ENCODE results near the gene PDZD4.
"Not testable (repeated sequence)": the region's sequence is repeated elsewhere in the genome, so short reads cannot be mapped to it uniquely, and the experiment has no call there.

PDZD4 gene

DNA sequence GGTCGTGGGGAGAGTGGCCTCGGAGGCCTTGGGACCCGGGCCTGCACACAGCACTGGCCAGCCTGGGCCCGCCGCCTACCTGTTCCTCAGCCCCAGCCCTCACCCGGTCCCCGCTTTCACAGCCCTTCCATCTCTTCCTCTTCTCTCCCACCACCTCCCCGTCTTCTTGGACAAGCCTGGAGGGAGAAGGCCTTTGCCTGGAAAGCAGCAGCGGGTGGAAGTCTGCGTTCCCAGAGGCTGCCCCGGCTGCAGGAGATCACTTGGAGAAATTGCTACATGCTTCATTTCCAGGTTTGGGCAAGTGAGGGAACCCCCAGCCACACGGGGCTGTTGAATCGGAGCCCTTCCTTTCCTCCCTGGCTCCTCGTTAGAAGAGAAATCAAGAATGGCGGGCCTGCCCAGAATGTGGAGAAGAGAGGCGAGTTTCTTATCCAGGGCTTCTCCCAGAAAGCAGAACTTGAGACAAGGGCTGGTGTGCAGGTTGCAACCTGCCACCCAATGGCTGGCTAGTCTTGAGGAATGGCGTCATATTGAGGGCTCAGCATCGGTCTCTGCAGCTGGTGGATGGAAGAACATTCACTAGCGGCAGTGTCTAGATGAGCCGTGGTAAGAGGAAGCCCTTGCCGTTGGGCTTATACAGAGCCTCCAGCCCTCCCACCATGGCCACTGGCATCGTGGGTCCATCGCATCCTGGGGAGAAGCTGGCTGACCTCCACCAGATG lies 1.2 kb upstream of the PDZD4 start:
- DNase-seq: peak in 1 of 3 experiments; percentile 39

DNA sequence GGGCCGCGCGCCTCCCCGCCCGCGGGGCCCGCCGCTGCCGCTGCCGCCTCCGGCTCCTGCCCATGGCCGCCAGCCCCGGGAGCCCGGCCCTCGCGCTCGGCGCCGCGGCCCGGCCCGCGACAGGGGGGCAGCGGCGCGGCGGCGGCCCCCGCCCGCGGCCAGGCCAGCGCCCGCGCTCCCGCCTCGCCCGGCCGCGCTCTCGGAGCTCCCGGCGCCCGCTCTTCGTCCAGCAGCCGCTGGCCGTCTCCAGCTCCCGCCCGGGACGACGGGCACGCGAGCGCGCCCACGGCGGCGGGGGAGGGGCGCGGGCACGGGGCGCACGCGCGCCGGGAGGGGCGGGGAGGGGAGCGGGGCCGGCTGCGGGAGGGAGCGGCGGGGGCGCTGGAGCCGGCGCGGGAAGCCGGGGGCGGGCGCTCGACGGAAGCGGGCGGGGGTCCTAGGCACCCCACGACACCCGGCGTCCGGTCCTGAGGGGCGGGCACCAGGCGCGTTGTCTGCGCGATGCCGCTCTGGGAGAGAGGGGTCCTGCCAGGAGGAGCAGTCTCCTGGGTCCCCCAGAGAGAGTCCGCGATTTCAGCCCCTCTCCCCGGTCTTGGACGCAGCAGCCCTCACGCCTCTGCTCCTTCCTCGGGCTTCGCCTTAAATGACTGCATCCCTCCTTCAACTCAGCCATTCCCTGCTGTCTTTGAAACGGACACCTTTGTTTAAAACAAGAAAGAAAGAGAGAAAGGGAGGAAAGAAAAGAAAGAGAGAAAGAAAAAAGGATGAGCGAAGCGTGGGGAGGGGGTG lies 490 bp upstream of the PDZD4 start:
- DNase-seq: peak; percentile 35 to 58 (median 47)

DNA sequence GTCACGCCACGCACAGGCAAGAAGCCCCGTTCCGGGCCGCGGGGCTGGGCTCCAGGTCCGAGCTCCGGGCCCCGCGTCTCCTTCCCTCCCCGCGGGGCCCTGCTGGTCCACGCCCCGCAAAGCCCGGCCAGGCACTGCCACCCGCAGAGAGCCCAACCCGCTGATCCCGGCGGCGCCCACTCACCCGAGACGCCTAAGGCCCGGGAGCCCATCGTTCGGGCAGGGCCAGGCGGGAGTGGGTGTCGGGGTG lies 870 bp downstream of the PDZD4 start:
- DNase-seq: no peak

DNA sequence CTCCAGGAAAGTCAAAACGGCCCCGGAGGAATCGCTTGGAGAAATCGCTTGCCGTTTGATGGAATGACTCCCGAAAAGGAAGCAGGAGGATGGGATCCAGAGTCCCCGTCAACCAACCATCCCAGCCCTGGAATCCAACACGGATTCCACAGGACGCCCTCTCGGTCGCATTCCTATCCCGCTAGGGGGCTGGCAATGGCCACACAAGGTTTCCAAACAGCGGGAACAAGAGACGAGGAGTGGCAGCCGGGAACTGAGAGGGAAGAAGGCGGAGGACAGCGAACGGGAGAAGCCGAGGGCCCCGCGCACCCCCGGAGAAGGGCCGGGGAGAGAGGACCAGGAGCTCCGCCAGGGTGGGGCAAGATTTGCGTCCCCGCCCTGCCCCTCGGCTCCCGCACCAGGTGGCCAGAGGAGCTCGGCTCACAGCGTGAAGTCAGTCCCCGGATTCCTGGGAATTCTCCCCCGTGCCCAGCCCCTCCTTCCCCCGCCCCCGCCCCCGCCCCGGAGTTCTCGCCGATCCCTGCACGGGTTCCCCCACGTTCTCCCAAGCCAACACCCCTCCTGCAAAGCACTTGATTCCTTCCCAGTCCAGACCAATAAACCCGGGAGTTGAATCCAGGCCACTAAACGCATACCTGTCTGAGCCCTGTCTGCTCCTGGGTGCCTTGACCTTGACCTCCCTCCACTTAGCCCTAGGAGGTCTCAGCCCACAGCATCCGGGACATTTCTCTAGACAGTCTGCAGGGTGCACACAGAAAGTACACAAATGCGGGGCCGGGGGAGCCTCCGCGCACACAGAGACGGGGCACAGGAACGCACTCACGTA lies 1.4 kb downstream of the PDZD4 start:
- DNase-seq: peak in 2 of 3 experiments; percentile 13 to 46

DNA sequence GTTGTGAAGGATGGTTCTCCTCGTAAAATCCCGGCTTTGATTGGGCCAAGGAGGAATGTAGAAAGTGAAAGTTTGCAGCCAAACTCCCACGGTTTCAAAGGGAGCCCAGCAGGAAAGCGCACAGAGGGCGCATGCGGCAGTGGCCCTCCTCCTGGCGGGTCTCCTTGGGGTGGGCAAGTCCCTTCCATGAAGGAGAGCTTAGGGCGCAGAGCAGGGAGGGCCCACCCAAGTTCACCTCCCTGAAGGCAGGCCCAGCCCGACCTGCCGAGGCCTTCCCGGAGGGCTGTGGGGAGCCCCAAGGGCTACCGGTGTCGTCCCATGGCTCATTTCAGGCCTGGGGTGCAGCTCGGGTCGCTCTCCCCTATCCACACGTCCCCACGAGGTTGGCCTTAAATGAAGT lies 2.0 kb downstream of the PDZD4 start:
- no peak for DNase-seq

DNA sequence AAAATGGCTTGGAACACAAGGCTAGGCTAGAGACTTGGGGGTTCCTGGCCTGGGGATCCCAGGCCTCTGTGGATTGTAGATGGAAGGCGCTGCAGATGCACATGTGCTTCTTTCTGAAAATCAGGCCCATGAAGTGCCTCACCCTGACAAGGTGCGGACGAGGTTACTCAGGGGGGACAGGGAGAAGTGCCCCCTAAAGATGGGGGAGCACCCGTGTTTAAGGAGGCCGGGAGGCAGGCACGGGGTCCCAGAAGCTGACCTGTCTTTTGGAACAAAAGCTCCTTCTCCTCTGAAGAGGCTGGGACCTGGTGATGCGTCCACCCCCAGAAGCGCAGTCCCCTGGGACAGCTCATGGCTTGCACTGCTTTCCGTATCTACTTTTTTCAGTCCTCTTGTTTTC lies 2.4 kb downstream of the PDZD4 start:
- DNase-seq: no peak

DNA sequence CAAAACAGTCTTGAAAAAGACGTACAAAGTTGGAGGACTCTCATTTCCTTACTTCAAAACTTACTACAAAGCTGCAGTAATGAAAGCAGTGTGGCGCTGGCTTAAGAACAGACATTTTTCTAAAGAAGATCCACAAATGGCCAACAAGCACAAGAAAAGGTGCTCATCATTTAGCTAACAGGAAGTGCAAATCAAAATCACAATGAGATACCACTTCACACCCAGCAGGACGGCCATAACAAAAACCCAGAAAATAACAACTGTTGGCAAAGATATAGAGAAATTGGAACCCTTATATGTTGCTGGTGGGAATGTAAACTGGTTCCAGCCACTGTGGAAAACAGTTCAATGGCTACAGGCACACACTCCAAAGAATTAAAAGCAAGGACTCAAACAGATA lies 3.3 kb downstream of the PDZD4 start:
- no peak for DNase-seq

DNA sequence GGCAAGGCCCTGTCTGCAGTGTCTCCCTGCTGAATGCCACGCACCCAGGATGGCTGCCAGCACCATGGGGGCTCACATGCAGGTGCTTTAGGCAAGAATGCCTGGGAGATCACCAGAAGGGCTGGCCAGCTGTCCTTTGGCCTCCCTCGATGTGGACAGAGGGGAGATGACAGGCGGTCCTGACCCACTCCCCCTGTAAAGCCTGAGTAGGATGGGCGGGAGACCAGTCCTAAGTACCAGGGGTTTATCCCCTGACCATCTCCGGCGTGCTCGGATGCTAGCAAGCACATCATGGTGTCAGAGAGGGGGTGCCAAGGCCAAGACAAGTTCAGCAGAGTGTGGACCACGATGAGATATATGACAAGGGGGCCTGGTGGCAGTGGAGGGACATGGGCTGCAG lies 5.3 kb downstream of the PDZD4 start:
- no peak for DNase-seq

DNA sequence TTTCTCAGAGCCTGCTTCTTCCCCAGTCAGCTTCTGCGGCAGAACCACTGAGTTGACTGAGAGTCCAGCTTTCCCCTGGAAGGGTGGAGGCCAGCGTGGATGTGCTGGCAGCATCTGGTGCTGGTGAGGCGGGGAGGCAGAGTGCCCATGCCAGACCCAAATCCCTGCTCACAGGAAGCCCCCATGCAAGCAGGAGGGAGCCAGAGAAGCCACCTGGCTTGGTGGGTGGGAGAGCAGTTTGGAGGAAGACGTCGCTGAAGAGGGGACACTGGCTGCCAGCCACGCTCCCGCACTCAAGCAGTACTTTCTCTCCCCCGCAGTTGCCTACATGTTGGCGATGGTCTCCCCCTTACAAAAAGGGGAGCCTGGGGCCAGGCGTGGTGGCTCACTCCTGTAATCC lies 6.0 kb downstream of the PDZD4 start:
- no peak for DNase-seq

DNA sequence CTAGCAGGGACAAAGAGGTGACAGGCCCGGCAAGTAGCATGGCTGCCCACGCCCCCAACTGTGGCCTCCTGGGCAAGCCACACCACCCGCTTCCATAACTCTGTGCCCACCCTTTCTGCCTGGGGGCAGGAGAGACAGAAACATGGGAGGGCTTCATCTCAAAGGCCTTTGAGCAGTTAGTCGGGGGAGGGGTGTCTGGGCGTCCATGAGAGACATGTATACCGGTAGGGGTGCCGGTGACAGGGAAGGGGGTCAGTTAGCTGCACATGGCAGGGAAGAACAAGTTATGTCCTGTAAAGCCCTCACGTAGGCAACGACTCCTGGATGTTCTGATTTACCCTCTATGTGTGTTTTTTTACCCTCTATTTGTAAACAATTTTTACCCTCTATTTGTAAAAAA lies 9.3 kb downstream of the PDZD4 start:
- DNase-seq: peak in 2 of 3 experiments; percentile 19 to 52

DNA sequence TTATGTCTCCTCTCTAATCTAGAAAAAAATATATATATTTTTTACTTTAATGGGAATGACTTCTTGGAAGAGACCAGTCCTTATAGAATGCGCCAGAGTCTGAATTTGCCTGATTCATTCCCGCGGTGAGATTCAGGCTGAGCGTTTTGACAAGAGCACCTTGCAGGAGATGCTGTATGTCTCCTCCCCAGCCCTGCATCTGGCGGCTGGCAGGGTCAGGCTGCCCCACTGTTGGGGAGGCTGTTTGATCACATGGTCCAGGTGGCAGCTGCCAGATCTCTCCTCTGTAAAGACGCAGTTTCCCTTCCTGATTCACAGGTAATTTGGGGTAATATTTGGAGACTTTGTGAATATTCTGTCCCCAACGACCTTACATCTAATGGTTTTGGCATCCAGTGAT lies 9.7 kb downstream of the PDZD4 start:
- peak in 2 of 3 experiments; percentile 52 to 53 for DNase-seq

DNA sequence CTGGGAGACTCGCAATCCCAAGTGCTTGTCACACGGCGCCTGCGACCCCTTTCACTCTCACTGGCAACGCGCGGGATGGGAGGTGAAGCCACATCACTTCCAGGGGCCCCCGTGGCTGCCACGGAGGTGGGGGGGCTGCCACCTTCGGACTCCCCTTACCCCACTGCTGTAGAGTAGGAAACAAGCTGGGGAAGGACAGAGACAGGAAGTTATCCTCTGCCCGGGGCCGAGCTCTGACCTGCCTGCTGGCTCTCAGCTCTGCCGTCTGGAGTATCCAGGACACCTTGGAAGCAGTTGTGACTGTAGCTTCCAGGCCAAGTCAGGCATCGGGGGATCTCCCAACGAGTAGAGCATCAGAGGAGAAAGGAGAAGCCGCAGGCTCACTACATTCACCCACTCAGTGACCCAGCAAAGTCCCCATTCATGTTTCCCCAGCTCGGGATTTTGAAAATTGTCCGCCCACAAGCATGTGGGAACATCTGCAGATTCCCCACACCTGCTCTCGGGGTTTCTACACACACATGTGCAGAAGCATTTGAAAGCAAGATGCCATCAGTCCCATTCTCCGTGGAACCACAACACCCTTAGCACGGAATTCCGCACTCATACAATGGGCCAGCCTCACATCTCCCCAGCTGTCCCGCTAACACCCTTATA lies 10.8 kb downstream of the PDZD4 start:
- DNase-seq: peak in 2 of 3 experiments; percentile 59 to 66

DNA sequence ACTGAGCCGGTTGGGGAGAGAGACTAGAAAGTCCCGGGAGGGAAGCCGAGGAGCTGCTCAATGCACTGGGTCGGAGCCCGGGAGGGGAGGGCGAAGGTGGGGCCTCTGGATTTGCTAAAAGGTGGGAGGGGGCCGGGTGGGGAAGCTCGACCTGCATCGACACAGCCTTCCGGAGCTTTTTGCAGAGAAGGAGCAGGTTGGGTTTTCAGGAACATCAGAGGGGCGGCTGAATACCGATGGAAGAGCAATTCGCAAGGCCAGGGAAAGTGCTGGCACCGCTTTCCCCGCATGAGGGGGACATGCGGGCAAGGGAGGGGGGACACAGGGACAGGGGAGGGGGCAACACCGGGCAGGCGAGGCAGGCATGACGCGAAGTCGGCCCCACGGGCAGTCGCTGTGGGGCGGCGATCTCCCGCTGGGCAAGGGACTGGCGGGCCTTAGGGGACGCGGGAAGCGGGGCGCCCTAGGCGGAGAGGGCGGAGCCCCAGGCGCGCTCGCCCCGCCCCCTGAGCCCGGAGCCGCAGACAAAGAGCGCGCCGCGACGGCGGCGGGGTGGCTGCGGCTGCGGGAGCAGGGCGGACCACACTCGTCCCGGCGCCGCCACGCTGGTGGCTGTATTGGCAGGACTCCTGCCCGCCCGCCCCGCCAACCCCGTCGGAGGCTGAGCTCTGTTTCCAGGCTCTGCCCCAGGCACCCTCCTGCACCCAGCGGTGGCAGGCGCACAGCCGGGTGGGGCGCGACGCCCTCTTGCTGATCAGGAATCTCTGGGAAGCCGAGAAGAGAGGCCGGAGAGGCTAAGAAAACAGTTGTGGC lies 11.6 kb downstream of the PDZD4 start:
- DNase-seq: peak; percentile 76 to 85 (median 79)

DNA sequence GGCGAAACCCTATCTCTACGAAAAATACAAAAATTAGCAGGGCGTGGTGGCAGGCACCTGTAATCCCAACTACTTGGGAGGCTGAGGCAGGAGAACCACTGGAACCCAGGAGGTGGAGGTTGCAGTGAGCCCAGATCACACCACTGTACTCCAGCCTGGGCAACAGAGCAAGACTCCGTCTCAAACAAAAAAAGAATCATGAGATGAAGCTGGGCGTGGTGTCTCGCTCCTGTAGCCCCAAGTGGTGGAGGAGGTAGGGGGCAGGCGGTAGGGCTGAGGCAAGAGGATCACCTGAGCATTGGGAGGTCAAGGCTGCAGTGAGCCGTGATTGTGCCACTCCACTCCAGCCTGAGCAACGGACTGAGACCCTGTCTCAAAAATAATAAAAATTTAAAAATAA lies 12.3 kb downstream of the PDZD4 start:
- not testable (repeated sequence) for DNase-seq

DNA sequence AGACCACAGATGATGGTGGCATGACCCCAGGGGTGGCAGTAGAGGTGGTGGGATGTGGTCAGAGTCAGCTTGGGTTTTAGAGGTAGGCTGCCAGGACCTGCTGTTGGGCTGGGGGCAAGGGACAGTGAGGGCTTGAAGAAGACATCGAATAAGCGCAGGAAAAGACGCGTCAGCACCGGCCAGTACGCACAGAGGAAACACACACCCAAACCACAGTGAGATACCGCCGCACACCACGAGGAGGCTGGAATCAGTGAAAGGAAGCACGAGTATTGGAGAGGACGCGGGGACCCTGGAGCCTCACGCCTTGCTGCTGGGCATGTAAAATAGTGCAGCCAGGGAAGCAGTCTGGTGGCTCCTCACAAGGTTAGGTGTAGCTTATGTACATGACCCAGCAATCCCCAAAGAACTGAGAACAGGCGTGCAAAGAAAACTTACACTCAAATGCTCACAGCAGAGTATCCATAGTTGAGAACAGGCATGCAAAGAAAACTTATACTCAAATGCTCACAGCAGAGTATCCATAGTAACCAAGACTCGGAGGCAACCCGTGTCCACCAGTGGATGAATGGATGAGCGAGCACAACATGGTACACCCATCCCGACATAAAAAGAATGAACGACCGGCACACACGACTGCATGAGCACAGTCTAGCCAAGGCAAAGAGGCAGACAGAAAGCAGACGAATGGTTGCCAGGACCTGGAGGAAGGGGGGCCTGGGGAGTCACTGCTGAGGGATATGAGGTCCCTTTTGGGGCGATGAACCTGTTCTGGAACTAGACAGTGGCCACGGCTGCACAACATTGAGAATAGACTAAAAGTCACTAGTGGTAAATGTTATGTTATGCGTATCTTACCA lies 13.3 kb downstream of the PDZD4 start:
- no peak for DNase-seq

DNA sequence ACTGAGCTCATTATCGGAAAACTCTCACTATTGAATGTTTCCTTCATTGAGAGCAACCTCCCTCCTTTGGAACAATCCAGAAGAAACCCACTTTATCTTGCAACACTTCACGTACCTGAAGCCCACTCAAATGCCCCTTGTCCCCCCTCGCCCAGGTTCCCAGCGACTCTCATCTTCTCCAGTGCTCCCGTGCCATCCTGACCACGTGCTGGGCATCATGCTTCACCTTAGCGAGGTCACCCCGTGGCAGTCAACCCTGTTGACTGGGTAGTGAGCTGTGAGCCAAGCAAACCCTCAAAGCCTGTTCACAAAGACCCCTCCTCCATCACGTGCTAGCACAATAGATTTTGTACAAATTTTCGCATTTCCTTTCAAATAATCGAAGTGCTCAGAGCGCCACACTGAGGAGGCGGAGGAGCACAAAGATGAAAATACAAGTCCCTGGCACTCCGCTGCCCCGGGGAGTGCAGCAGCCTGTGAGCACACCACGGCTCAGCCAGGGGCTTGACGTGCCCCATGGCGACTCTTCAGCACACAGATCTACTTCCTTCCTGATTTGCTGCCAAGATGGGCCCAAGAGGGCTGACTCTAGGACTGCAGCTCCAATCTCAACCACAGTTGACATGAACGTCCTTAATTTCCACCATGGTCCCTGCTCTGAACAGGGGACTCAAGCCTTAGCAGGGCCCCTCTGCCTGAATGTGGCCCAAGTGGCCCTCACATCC lies 15.6 kb downstream of the PDZD4 start:
- DNase-seq: no peak

DNA sequence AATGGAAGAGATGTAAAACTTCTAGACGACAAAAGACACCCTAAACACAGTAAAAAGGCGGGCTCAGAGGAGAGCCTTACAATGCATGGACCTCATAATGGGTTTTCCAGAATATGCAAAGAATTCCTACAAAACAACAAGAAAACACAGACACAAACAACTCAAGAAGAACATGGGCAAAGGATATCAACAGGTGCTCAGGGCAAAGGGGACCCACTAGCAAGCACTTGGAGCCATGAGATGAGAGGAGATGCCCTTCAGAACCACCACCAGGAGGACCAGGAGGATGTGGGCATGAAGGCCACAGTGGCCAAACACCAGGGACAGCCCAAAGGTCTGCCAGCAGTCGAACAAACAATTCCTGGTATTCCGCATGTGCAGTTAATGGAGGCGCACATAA lies 17.2 kb downstream of the PDZD4 start:
- no peak for DNase-seq

DNA sequence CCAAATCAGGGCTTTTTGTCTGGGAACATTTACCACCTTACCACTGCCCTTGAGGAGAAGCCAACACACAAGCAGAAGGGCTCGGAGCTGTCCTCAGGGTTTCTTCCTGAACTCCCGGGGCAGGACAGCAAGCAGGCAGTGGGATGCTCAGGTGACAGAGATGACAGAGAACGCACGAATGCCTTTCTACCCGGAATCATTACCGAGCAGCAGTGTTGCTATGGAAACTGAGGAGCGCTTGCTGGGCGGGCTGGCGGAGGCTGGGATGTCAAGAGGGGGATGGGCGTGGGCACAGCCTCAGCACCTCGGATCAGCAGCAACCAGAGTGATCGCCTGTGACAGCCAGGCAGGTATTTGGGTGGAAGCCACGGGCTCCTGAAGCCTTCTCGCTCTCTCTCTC lies 18.1 kb downstream of the PDZD4 start:
- peak in 2 of 3 experiments; percentile 39 to 44 for DNase-seq

DNA sequence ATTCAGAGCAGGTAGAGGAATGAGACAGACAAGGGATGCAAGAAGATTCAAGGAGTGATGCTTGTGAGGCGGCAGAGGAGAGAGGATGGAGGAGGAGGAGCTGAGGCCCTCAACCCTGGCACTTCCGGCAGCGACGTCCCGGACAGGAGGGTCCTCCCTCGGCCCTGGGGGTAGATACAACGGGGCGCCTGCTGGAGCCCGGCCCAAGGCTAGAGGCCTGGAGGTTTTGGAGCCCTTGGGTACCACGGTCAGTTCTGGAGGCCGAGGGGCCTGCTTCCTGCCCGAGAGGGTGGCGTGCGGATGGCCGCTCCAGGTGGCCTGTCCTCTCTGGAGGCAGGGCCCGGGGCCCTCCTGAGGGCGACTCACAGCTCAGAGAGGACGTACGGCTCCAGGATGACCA lies 22.4 kb downstream of the PDZD4 start:
- DNase-seq: no peak

DNA sequence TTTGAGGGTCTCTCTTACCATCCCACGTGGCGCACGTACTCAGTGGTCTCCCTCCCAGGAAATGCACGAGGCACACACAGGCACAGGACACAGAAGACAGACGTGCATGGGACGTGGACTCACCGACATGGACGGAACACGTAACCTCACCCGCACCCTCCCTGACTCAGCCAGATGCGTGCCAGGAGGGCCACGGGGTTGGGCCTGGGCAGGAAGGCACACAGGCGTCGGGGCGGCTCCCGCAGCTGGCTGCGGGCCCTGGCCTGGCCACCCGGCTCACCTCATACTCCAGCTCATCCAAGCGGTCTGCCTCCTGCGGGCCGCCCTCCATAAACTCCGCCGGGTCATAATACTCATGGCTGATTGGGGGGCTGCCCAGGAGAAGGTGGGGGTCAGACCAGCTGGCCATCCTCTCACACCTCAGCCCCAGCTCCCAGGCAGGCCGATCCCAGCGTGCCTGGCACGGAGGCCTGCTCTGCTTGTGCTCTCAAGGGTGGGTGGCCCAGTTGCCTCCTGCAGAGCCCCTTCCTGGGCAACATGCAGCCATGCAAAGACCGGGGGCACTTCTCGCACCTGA lies 23.3 kb downstream of the PDZD4 start:
- no peak for DNase-seq

Measured in NCI-H1417 (cell line).